GM18505 (cell line): Measurements from ENCODE around the gene LMAN1.

Source experiments
- ATAC-seq: cut with Tn5 transposase; IDR thresholded peaks from one replicate; pipeline ENCODE4 v1.9.1; 2021; ENCODE audit not compliant: unreplicated experiment
- POLR2A ChIP-seq: IDR thresholded peaks from 4 replicates; pipeline ENCODE4 v1.6.1; 2011; ENCODE audit warnings: borderline replicate concordance; ENCODE audit not compliant: insufficient read depth, insufficient read length; ENCODE audit errors: extremely low read depth

The LMAN1 gene, protein sequence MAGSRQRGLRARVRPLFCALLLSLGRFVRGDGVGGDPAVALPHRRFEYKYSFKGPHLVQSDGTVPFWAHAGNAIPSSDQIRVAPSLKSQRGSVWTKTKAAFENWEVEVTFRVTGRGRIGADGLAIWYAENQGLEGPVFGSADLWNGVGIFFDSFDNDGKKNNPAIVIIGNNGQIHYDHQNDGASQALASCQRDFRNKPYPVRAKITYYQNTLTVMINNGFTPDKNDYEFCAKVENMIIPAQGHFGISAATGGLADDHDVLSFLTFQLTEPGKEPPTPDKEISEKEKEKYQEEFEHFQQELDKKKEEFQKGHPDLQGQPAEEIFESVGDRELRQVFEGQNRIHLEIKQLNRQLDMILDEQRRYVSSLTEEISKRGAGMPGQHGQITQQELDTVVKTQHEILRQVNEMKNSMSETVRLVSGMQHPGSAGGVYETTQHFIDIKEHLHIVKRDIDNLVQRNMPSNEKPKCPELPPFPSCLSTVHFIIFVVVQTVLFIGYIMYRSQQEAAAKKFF

DNA sequence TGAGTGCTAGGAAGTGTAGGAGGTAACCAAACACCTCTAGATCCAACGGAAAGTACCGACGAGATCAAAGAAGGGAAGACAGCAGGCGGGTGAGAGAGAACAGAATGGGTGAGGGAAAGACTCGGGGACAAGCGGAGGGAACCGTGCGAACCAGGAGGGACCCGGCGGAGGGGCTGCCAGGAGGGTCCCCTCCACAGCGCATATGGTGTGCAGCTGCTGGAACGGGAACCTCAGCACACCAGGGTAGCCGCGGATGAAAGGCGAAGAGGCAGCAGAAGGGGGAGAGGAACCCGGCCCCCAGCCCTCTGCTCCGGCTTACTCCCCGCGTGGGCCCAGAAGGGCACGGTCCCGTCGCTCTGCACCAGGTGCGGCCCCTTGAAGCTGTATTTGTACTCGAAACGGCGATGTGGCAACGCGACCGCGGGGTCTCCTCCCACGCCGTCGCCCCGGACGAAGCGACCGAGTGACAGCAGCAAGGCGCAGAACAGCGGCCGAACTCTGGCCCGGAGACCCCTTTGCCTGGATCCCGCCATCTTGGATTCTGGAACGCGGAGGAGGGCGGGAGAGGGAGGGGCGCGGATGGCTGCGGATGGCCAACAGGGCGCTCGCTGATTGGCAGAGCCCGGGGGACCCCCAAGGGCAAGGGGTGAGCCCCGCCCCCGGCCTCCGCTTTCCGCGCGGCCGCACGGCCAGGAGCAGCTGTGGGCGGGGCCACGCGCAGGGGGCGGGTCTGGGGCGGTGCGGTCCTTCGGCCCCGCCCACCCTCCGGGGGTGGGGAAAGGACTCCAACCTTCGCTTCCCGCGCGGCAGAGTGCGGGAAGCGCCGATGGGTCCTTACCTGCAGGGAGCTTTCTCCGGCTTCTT lies at the start of gene LMAN1:
Gene LMAN1, minus strand, starts transcription at position 554 of the 864 bp plus-strand sequence. Its CDS starts 21 bp downstream, at position 533.
- ATAC-seq, result peak; percentile 98
- TF ChIP-seq POLR2A, result peak; percentile 84

DNA sequence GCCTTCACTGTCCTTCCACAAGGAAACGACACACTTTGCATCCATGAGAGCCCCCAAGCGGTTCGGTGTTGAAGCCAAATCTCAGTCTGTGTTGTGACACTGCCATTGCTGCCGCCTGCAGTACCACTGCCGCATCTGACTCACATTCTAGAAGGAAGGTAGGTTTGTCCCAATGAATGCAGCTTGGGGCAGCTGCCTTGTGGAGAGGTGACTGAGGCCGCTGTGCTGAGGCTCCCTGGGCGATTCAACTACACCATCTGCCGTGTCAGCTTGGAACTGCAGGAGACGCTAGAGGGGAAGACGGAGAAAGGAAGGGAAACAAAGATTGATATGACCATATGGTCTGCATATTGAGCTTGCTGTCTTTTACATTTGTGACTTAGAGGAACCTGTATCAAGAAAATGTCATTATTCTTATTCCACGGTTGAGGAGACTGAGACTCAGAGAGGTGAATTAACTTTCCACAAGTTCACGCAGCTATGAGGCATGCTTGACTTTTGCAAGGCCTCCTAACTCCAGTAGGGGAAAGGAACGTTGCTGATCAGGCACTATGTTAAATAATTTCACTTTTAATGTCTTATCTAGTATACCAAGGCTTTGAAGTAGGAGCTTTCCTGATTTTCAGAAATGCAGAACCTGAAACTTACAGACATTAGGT lies 43.5 kb upstream of the LMAN1 start:
- no peak for TF ChIP-seq POLR2A
- ATAC-seq, result peak; percentile 99

DNA sequence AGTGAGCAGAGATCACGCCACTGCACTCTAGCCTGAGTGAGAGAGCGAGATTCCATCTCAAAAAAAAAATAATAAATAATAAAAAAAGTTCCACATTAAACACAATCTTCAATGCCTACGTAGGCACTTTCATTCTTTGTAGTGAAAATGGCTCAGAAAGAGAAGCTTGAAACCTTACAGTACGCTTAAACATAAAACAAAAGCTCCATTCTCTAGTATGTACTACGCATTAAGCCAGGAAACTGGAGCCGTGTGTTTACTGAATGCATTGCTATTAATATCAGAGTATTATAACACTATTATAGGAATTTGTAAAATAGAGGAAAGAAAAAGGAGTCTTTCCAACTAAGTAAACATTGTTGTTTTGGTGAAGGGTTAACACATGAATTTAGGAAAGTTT lies 41.3 kb upstream of the LMAN1 start:
- no peak for ATAC-seq
- TF ChIP-seq POLR2A, result no peak

DNA sequence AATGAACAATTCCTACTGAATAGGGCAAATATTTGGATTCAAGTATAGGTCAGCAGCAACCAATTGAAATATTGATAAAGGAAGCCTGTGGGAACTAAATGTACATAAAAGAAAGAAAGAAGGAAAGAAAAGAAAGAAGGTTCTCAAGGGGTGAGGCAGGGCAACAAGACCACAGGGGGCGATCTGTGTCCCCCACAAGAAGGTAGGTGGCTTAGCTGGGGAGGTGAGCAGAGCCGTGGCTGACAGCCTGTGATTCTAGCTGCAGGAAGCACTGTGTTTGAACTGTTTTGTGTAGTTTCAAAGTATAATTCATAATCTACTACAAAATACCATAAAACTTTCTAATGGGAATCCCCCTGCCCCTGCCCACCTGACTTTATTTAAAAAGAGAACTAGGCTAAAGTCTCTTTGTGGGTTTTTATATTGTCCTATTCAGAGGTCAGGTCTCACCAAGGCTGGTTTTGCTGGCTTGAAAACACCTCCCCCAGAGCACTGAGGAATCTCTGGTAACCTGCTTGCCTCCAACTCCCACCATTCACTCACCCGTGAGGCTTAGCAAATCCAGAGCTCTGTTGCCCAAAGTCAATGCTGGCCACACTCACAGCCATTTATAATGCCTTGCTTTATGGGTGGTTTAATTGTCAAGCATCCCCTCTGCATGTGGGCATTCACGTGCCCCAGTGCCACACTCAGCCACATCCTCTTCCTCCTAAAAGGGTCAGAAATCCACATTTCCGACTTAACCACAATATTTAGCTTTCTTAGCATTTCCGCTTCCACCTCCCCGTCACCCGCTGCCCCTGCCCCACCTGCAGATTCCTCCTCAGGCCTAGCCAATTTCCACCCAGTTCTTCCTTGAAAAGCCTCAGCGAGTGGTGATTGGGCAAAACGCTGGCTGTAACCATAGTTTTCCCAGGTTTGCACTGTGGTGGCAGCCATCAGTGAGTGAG lies 36.4 kb upstream of the LMAN1 start:
- ATAC-seq, result no peak
- TF ChIP-seq POLR2A, result no peak

DNA sequence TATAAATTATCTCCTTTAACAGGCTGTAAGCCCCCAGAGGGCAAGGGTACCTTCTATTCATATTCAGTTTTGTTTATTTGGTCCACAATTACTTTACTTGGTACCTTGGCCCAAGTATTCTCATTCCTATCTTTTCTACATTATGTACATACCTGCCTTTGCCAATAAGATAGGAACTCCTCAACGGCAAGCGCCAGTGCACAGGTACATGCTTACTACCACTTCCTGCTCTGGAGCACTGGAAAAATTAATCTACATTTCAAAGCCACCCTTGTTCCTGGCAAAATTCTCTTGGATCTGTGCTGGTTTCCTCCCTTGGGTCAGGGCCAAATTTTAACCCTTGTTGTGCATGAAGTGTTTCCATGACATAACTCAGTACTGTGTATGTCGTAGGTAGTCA lies 34.3 kb upstream of the LMAN1 start:
- no peak for TF ChIP-seq POLR2A
- ATAC-seq, result no peak

DNA sequence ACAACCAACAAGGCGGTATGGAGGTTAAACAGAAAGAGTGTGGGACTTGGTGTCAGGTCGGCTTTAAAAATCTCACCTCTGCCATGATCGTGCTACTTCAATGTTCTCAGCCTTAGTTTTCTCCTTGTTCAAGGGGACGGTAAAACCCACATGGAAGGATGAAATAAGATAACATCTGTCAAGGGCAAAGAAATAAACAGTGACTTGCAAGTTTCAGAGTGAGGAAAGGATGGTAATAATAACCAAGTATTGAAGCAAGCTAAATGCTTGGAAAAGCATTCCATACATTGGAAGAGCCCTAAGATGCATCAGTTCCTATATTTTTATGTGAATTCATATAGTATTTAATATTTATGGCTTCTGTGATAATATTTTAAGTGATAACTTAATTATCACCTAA lies 29.8 kb upstream of the LMAN1 start:
- ATAC-seq, result no peak
- TF ChIP-seq POLR2A, result no peak

DNA sequence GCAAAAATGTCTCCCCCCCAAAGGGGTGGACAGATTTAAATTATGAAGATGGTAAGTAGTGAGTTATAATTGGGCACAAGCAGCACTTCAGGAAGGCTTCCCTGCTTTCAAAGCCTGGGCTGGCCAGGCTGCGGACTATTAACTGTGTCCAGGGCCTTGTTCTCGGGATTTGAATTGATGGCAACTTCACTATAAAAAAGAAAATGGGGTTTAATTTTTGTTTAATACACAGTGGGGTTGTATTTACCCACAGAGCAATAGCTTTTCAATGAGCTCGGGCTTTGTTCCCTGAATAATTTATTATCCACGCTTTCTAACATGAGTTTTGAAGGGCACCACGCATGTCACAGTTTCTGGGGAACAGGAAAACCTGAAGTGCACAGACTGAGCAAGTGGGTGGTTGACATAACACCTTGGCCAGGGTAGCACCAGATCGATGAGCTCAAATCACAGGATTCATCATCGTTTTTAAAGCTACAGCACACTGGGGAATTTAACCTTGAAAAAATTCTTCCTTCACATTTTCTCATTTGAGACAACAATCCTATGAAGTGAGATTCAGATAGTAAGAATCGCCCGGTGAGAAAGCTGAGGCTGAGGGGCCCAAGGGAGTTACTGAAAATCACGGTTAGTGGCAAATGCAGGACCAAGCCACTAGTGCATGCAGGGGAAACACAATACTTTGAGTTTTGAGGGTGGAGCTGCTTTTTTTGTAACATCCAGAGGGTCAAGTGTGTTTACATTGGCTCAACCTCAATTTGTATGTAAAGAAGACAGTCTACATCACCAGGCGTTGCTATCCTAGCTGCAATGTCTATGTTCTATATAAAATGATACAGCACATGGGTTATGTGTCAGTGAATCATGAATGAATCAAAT lies 28.9 kb upstream of the LMAN1 start:
- no peak for TF ChIP-seq POLR2A
- no peak for ATAC-seq

DNA sequence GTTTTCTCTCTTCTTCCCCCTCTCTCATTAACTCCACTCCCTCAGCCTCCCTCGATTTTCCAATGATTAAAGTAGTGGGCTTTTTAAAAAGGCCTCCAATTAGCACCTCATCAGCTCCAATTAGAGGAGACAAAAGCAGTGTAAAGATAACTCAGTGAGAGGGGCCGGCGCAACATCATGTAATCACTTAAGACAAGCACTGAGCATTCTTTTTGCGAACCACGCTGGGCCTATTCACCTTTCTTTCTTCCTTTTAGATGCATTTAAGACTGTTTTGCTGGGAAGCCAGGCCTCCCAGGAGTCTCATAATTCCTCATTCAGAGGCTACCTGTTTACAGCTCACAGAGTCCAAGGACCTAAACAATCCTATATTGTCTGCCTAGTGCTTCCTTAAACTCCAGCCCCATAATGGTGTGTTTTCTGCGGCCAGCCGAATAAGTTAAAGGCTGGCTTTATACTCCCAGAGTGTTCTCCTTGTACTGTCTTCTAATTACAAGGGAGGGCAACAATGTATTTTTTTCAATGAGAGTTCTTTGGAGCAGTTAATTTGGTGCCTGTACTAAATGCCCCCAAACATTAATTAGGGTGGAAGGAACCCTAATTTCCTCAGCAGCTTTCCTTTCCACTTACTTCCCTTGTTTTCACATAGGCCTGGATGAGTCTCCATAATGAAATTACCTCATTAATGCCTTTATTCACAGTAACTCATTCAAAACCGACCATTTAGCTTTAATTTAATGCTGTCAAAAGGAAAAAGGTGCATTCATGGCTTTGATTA lies 28.0 kb upstream of the LMAN1 start:
- TF ChIP-seq POLR2A, result no peak
- ATAC-seq, result no peak

DNA sequence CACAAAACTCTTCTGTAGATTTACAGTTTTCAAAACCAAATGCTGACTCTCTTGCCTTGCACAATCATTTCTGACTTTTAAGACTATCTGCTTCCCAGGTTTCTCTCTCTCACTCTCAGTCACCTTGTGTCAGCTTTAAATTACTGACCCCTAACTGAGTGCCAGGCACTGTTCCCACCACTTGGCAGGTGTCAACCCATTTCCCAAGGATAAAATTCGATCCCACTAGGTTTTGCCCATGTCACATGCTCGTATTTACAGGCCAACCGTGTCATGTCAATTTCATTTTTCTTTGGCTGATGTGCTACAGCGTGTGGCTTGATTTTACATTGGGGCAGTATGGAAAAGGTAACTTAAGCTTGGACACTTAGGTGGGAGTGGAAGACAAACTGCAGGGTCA lies 26.1 kb upstream of the LMAN1 start:
- ATAC-seq, result no peak
- no peak for TF ChIP-seq POLR2A

DNA sequence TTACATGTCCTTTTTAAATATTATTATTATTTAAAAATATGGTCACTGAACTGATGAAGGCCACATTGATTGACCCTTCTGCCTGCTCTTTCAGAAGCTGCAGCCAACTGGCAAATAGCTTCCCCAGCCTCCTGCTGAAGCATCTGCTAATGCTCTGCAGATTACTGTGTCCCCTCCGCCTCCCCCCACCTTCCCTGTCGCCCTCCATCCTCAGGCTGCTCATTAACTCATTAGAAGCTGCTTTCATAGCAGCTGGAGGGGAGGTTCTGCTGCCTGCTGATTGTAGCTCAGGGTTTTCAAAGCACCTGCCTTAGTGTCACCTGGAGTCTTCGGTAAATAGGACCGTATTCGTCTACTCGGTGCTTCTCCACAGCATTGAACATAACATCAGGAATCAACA lies 24.8 kb upstream of the LMAN1 start:
- no peak for TF ChIP-seq POLR2A
- ATAC-seq, result no peak

DNA sequence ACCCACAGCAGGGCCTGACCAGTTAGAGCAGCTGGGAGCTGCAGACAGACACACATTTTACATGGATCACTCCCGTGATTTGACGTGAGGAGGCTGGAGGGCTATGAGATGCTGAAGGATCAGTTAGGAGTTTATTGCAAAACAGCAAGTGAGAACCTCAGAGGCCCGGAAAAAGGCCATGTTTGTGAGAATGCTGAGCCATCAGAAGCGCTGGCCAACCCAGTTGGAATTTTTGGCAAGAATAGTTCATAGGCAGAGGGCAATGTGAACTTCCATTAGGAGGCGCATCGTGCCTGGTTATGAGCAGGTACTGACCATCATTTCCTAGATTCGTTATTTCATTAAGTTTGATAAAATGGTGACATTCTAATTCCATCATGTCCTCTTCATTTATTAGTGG lies 23.3 kb upstream of the LMAN1 start:
- no peak for TF ChIP-seq POLR2A

More for the DNA sequence above, 23.3 kb upstream of the LMAN1 start:
- ATAC-seq, result no peak
